K562 (cell line): ENCODE results near the gene PTGIS.

Source experiments
- ATF7 ChIP-seq: fragments of 450-650 bp; IDR thresholded peaks from 2 replicates; pipeline ENCODE4 v1.7.1; 2014; ENCODE audit warnings: mild to moderate bottlenecking, moderate library complexity
- EGR1 ChIP-seq: fragments of 450-650 bp; conservative IDR thresholded peaks from 2 replicates; pipeline ENCODE4 v1.6.1; 2017; ENCODE audit warnings: mild to moderate bottlenecking
- ZFX ChIP-seq: sonication (generic); formaldehyde crosslinking; IDR thresholded peaks from 2 replicates; pipeline ENCODE4 v1.8.0; 2022; ENCODE audit warnings: mild to moderate bottlenecking, missing genetic modification reagents, moderate library complexity
- ZNF699 ChIP-seq: fragments of 250-450 bp; sonication (Bioruptor Pico); IDR thresholded peaks from 2 replicates; pipeline ENCODE4 v1.8.0; 2021; ENCODE audit warnings: mild to moderate bottlenecking, moderate library complexity; ENCODE audit not compliant: insufficient replicate concordance
- TF ChIP-seq, protein P1 (sequence below): fragments of 250-450 bp; sonication (Bioruptor Pico); IDR thresholded peaks from 2 replicates; pipeline ENCODE4 v1.4.0; 2020; ENCODE audit warnings: mild to moderate bottlenecking, moderate library complexity
- TF ChIP-seq, protein P2 (sequence below): fragments of 250-450 bp; sonication (Bioruptor Pico); IDR thresholded peaks from 2 replicates; pipeline ENCODE4 v1.5.0; 2020; ENCODE audit warnings: mild to moderate bottlenecking

DNA sequence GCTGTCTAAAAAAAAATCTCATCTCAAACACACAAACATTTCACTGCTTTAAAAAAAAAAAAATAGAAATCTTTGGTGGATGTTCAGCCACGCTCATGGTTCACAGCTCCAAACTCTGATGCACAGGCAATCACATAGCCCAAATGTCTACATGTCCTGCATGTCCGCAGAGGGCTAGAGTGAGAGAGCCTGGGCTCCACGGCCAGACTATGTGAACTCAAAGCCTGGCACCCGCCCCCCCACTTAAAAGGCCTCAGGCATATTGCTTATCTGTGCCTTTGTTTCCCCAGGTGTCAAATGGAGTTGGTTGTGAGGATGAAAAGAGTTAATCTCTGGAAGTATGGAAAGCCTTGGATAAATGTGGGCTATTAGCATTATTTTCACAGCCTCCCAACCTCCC lies 10.5 kb upstream of the PTGIS start:
- TF ChIP-seq ZNF699 (CRISPR knock-in tag) (no peak), ZFX (CRISPR knock-in tag) (no peak), EGR1 (no peak), ATF7 (no peak)
- TF ChIP-seq, protein P1, sequence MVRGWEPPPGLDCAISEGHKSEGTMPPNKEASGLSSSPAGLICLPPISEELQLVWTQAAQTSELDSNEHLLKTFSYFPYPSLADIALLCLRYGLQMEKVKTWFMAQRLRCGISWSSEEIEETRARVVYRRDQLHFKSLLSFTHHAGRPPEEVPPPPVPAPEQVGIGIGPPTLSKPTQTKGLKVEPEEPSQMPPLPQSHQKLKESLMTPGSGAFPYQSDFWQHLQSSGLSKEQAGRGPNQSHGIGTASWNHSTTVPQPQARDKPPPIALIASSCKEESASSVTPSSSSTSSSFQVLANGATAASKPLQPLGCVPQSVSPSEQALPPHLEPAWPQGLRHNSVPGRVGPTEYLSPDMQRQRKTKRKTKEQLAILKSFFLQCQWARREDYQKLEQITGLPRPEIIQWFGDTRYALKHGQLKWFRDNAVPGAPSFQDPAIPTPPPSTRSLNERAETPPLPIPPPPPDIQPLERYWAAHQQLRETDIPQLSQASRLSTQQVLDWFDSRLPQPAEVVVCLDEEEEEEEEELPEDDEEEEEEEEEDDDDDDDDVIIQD (CRISPR knock-in tag) = no peak
- TF ChIP-seq, protein P2, sequence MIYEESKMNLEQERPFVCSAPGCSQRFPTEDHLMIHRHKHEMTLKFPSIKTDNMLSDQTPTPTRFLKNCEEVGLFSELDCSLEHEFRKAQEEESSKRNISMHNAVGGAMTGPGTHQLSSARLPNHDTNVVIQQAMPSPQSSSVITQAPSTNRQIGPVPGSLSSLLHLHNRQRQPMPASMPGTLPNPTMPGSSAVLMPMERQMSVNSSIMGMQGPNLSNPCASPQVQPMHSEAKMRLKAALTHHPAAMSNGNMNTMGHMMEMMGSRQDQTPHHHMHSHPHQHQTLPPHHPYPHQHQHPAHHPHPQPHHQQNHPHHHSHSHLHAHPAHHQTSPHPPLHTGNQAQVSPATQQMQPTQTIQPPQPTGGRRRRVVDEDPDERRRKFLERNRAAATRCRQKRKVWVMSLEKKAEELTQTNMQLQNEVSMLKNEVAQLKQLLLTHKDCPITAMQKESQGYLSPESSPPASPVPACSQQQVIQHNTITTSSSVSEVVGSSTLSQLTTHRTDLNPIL (CRISPR knock-in tag) = no peak
